ENCODE results near the gene KIF12. TPM values are rescaled to one million over a fixed set of nuclear protein-coding genes. Genes with fewer than 3 reads are reported as not detected.

KIF12 gene
- total and polyA plus RNA-seq, 2 experiments from 2014 or later, result 4.2 to 4.3 TPM

- Histone ChIP-seq H3F3A (replicated peaks; ENCODE audit: low read depth) (no peaks in the 10 kb centered on the region), H3K9me2 (ENCODE audit: insufficient read depth) (no peaks in the 10 kb centered on the region), H4K20me1 (replicated peaks; ENCODE audit: insufficient read depth) (no peaks in the 10 kb centered on the region), H3K4me1 (ENCODE audit: insufficient read depth) (peaks cover 12% of the 10 kb centered on the region), H3K27me3 (ENCODE audit: insufficient read depth) (peaks cover 22% of the 10 kb centered on the region), H2AFZ (no peak overlapping the region), H3K36me3 (ENCODE audit: insufficient read depth) (no peaks in the 10 kb centered on the region), H3K27ac (ENCODE audit: low read depth) (no peak overlapping the region), H3K79me2 (replicated peaks; ENCODE audit: insufficient read depth) (no peaks in the 10 kb centered on the region), H3K4me3 (no peak overlapping the region), H3K4me2 (no peak overlapping the region)
- Mint-ChIP-seq H3K36me3 (ENCODE audit: low read depth) (no peaks in the 10 kb centered on the region; the same call in 2 of the 3 replicates), H3K9me3 (peaks cover 13% of the 10 kb centered on the region), H3K4me3 (no peak overlapping the region), H3K4me1 (peaks cover 16% of the 10 kb centered on the region), H3K27ac (no peak overlapping the region), H3K27me3 (ENCODE audit: insufficient read depth, low read depth, poor library complexity) (peaks cover 18% of the 10 kb centered on the region)
- ATAC-seq (no peak), DNase-seq (ENCODE audit: low spot score) (no peak)
- TF ChIP-seq ZNF462 (CRISPR knock-in tag; IDR thresholded peaks at IDR 0.05) (no peak), REST (IDR thresholded peaks at IDR 0.05; ENCODE audit: unreplicated experiment) (no peak)
These were observed 3.4 kb upstream of the KIF12 start for GRCh38 chr9:114102484-114102883.
